ENCODE data around the gene RPAP2.

The RPAP2 gene

DNA sequence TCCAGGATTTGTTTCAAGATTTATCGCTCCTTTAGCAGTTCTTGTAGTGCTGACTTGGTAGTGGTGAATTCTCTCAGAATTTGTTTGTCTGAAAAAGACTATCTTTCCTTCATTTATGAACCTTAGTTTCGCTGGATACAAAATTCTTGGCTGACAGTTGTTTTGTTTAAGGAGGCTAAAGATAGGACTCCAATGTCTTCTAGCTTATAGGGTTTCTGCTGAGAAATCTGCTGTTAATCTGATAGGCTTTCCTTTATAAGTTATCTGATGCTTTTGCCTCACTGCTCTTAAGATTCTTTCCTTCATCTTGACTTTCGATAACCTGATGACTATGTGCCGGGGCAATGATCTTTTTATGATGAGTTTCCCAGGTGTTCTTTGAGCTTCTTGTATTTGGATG, 28.9 kb downstream of the RPAP2 start:
- peaks cover 91% of the 10 kb centered on the region for H3K36me3 Mint-ChIP-seq (ENCODE audit: low read depth)
- H3K4me3 Mint-ChIP-seq = no peak overlapping the region
- H3K4me1 Mint-ChIP-seq = no peaks in the 10 kb centered on the region
- peaks cover 46% of the 10 kb centered on the region for H3K9me3 Mint-ChIP-seq
- DNase-seq = no peak
- peaks cover 3% of the 10 kb centered on the region for H3K27me3 Mint-ChIP-seq (ENCODE audit: low read depth, poor library complexity)
- H3K27ac Mint-ChIP-seq = no peak overlapping the region
- no peak for TF ChIP-seq CTCF (IDR thresholded peaks at IDR 0.05)

- peaks cover 92% of the 10 kb centered on the region for H3K36me3 Mint-ChIP-seq (ENCODE audit: low read depth)
- H3K27me3 Mint-ChIP-seq (ENCODE audit: low read depth, poor library complexity) = peaks cover 3% of the 10 kb centered on the region
- H3K4me3 Mint-ChIP-seq = no peak overlapping the region
- no peak overlapping the region for H3K27ac Mint-ChIP-seq
- no peaks in the 10 kb centered on the region for H3K4me1 Mint-ChIP-seq
- H3K9me3 Mint-ChIP-seq = peaks cover 46% of the 10 kb centered on the region
- DNase-seq = no peak
- no peak for TF ChIP-seq CTCF (IDR thresholded peaks at IDR 0.05)
These were observed 30.7 kb downstream of the RPAP2 start for GRCh38 chr1:92329347-92330129.

DNA sequence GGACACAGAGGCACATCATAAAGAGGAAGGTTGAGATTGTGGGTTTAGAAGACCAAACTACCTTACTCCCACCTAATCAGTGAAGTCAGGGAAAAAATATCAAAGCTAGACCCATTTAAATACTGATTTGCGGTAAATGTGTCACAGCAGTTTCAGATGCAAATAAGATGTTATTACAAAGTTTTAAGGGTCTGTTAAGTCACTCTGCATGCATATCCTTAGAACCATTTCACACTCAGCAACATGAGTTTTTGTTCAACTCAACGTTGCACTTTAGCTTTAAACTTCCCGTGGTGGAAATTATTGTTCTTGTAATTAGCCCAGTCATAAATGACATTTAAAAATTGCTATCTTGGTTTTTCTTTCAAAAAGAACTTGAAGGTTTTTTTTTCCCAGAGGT, 34.8 kb downstream of the RPAP2 start:
- Mint-ChIP-seq H3K4me1 (no peaks in the 10 kb centered on the region), H3K4me3 (no peak overlapping the region), H3K27ac (no peak overlapping the region), H3K36me3 (ENCODE audit: low read depth) (peaks cover 64% of the 10 kb centered on the region), H3K27me3 (ENCODE audit: low read depth, poor library complexity) (peaks cover 3% of the 10 kb centered on the region), H3K9me3 (peaks cover 7% of the 10 kb centered on the region)
- no peak for TF ChIP-seq CTCF (IDR thresholded peaks at IDR 0.05)
- DNase-seq = no peak

GRCh38 chr1:92340154-92340553, 41.3 kb downstream of the RPAP2 start:
- Mint-ChIP-seq H3K27me3 (ENCODE audit: low read depth, poor library complexity) (no peaks in the 10 kb centered on the region), H3K27ac (no peak overlapping the region), H3K36me3 (ENCODE audit: low read depth) (peaks cover 30% of the 10 kb centered on the region), H3K9me3 (no peaks in the 10 kb centered on the region), H3K4me1 (no peaks in the 10 kb centered on the region), H3K4me3 (no peak overlapping the region)
- DNase-seq = no peak
- no peak for TF ChIP-seq CTCF (IDR thresholded peaks at IDR 0.05)

DNA sequence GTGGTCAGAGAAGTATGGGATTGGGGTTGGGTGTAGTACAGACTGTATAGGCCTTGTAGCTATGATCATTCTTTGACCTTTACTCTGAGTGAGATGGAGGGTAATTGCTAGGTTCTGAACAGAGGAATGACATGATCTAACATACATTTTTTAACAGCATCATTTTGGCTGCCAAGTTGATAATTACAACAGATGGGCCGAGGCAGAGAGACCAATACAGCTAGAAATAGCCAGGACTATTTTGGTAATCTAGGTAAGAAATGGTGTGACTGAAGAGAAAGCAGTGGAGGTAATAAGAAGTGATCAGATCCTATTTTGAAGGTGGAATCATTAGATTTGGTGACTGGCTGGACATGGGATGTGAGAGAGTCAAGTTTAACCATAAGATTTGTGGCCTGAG, 43.5 kb downstream of the RPAP2 start:
- H3K36me3 Mint-ChIP-seq (ENCODE audit: low read depth) = peaks cover 22% of the 10 kb centered on the region
- TF ChIP-seq CTCF (IDR thresholded peaks at IDR 0.05) = no peak
- no peak overlapping the region for H3K4me3 Mint-ChIP-seq
- H3K27ac Mint-ChIP-seq = peak overlapping the region; percentile 24
- no peaks in the 10 kb centered on the region for H3K4me1 Mint-ChIP-seq
- no peaks in the 10 kb centered on the region for H3K27me3 Mint-ChIP-seq (ENCODE audit: low read depth, poor library complexity)
- DNase-seq = no peak
- no peaks in the 10 kb centered on the region for H3K9me3 Mint-ChIP-seq

DNA sequence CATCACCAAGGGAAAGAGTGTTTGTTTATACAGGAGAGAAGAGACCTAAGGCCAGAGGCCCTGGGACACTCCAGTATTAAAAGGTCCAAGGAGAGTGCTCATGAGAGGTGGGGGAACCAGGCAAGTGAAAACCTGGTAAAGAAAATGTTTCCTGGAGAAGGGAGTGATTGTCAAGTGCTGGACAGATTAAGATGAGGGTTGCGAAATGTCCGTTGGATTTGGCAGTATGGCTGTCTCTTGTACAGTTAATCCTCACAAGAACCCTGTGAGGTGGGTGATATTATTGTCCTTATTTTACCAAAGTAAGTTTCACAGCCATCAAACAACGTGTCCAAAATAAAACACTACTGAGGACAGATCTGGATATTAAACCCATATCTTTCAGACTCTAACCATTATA, 44.2 kb downstream of the RPAP2 start:
- H3K27ac Mint-ChIP-seq = no peak overlapping the region
- peaks cover 24% of the 10 kb centered on the region for H3K36me3 Mint-ChIP-seq (ENCODE audit: low read depth)
- TF ChIP-seq CTCF (IDR thresholded peaks at IDR 0.05) = no peak
- no peaks in the 10 kb centered on the region for H3K27me3 Mint-ChIP-seq (ENCODE audit: low read depth, poor library complexity)
- no peak overlapping the region for H3K4me3 Mint-ChIP-seq
- DNase-seq = no peak
- H3K9me3 Mint-ChIP-seq = no peaks in the 10 kb centered on the region
- H3K4me1 Mint-ChIP-seq = no peaks in the 10 kb centered on the region
